ENCODE results near the gene PSME3. TPM values are rescaled to one million over a fixed set of nuclear protein-coding genes. Genes with fewer than 3 reads are reported as not detected.
A peak's percentile ranks its signal among the peaks of the same experiment; 100 is the strongest.
"Not testable (repeated sequence)": the region's sequence is repeated elsewhere in the genome, so short reads cannot be mapped to it uniquely, and the experiment has no call there.

The PSME3 gene
- total and polyA plus RNA-seq, 12 donors, result 26.0 to 103 (median 70.3) TPM

DNA sequence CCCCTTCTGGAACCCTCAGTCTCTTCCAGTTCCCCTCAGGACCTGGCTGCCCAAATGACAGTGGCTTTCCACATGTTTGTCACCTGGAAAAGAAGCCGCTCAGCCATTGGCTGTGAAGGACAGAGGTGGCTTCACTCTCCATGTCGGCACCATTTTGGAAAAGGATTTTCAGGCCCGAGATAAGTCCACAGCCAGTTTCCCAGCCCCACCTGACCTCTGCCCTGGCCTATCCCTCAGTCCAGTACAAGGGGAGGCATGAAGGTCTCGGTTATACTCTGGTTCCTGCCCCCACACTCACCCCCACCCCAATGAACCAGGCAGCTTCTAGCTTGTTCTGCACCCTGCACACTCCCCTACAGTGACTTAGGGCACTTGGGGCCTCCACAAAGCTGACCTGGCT is 33.0 kb downstream of the PSME3 start:
- WGBS, 2 donors, result 79 to 88% methylated on average over 4 of the region's 4 CpGs
- ATAC-seq, result no peak

DNA sequence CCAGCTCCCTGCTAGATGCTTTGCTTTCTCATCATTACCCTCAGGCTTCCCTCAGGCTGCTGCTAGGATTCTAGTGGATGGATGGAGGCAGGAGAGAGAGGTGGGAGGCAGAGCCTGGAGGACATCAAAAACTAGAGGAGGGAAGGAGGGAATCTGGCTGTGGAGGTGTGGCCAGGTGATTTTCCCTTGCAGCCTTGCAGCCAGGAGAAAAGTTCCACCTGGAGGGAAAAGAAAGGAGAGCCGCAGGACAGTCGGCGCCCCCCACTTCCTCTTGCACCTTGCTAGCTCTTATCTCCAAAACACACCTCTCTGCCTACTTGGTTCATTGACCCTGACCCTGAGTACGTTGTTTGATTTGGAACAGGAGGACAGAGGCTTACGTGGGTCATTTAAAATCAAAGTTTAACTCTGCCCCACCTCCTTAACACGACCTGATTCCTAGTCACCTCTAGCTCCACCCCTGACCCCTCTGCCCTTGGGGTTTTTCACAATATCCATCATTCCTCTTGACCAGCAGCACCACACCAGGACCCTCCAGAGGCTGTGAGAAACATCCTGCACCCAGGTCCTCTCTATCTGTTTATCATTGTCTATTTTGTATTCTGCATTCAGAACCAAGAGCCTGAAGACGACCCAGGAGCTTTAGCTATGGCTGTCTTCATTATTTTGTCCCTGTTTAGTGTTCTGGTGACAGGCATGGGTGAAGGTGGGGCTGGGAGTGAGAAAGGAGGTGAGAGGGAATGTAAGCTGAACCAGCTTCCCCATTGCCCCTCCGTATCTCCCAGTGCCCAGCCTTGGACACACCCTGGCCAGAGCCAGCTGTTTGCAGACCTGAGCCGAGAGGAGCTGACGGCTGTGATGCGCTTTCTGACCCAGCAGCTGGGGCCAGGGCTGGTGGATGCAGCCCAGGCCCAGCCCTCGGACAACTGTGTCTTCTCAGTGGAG is 33.7 kb downstream of the PSME3 start:
- 72 to 74% methylated on average over 12 of the region's 12 CpGs for WGBS, 2 donors
- intact Hi-C loops (cut with DNase I), result loop anchor here in 1 of 10 donors (10.0 kb wide), 1 partner anchor 48 kb away; no protein-coding TSS in a partner anchor
- no peaks in the 10 kb centered on the region for H3K27me3 ChIP-seq

More for the DNA sequence above, 33.0 kb downstream of the PSME3 start:
- peaks cover 0 to 7% (median 0%) of the 10 kb centered on the region in 9 donors for H3K36me3 ChIP-seq
- no peaks in the 10 kb centered on the region for H3K27me3 ChIP-seq
- H3K9me3 ChIP-seq, result peaks cover 0 to 14% (median 6%) of the 10 kb centered on the region in 11 donors
- intact Hi-C loops (cut with DNase I), result loop anchor here in 1 of 10 donors (10.0 kb wide), 1 partner anchor 49 kb away; no protein-coding TSS in a partner anchor
- TF ChIP-seq, protein P1, sequence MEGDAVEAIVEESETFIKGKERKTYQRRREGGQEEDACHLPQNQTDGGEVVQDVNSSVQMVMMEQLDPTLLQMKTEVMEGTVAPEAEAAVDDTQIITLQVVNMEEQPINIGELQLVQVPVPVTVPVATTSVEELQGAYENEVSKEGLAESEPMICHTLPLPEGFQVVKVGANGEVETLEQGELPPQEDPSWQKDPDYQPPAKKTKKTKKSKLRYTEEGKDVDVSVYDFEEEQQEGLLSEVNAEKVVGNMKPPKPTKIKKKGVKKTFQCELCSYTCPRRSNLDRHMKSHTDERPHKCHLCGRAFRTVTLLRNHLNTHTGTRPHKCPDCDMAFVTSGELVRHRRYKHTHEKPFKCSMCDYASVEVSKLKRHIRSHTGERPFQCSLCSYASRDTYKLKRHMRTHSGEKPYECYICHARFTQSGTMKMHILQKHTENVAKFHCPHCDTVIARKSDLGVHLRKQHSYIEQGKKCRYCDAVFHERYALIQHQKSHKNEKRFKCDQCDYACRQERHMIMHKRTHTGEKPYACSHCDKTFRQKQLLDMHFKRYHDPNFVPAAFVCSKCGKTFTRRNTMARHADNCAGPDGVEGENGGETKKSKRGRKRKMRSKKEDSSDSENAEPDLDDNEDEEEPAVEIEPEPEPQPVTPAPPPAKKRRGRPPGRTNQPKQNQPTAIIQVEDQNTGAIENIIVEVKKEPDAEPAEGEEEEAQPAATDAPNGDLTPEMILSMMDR (IDR thresholded peaks at IDR 0.05), result no peak
- H3K4me1 ChIP-seq, result peaks cover 0 to 7% (median 0%) of the 10 kb centered on the region in 9 donors
- no peak overlapping the region for H3K27ac ChIP-seq
- H3K4me3 ChIP-seq, result no peak overlapping the region
- DNase-seq, result no peak

DNA sequence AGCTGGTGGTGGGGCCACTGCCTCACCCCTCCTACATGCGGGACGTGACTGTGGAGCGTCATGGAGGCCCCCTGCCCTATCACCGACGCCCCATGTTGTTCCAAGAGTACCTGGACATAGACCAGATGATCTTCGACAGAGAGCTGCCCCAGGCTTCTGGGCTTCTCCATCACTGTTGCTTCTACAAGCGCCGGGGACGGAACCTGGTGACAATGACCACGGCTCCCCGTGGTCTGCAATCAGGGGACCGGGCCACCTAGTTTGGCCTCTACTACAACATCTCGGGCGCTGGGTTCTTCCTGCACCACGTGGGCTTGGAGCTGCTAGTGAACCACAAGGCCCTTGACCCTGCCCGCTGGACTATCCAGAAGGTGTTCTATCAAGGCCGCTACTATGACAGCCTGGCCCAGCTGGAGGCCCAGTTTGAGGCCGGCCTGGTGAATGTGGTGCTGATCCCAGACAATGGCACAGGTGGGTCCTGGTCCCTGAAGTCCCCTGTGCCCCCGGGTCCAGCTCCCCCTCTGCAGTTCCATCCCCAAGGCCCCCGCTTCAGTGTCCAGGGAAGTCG is 34.6 kb downstream of the PSME3 start:
- not testable (repeated sequence) for H3K4me3 ChIP-seq, H3K27ac ChIP-seq, H3K36me3 ChIP-seq, H3K27me3 ChIP-seq, H3K4me1 ChIP-seq, DNase-seq
- H3K9me3 ChIP-seq, result peaks cover 0 to 15% (median 6%) of the 10 kb centered on the region in 11 donors
- intact Hi-C loops (cut with DNase I), result loop anchor here in 1 of 10 donors (10.0 kb wide), 1 partner anchor 47 kb away; no protein-coding TSS in a partner anchor
- WGBS, 2 donors, result 91 to 92% methylated on average over 21 of the region's 21 CpGs
- peak in 2 of 8 donors; percentile 20 to 34 for ATAC-seq

More for the DNA sequence above, 33.7 kb downstream of the PSME3 start:
- Histone ChIP-seq H3K27ac (no peak overlapping the region), H3K9me3 (peaks cover 0 to 15% (median 6%) of the 10 kb centered on the region in 11 donors), H3K4me1 (peaks cover 0 to 7% (median 0%) of the 10 kb centered on the region in 9 donors), H3K36me3 (peaks cover 0 to 7% (median 0%) of the 10 kb centered on the region in 9 donors), H3K4me3 (no peak overlapping the region)
- no peak for DNase-seq
- peak in 1 of 8 donors; percentile 38 for ATAC-seq
- TF ChIP-seq, protein P1 (IDR thresholded peaks at IDR 0.05), result no peak

DNA sequence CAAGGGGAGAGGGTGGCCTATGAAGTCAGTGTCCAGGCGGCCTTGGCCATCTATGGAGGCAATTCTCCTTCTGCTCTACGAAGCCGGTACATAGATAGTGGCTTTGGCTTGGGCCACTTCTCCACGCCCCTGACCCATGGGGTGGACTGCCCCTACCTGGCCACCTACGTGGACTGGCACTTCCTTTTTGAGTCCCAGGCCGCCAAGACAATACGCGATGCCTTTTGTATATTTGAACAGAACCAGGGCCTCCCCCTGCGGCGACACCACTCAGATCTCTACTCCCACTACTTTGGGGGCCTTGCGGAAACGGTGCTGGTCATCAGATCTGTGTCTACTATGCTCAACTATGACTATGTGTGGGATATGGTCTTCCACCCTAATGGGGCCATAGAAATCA is 35.1 kb downstream of the PSME3 start:
- DNase-seq, result no peak
- Histone ChIP-seq H3K9me3 (peaks cover 0 to 15% (median 6%) of the 10 kb centered on the region in 11 donors), H3K4me3 (no peak overlapping the region), H3K27me3 (no peaks in the 10 kb centered on the region), H3K27ac (no peak overlapping the region), H3K36me3 (peaks cover 0 to 7% (median 0%) of the 10 kb centered on the region in 9 donors), H3K4me1 (peaks cover 0 to 7% (median 0%) of the 10 kb centered on the region in 9 donors)
- intact Hi-C loops (cut with DNase I), result loop anchor here in 1 of 10 donors (10.0 kb wide), 1 partner anchor 46 kb away; no protein-coding TSS in a partner anchor
- 95 to 97% methylated on average over 12 of the region's 12 CpGs for WGBS, 2 donors
- TF ChIP-seq, protein P1 (IDR thresholded peaks at IDR 0.05), result no peak
- no peak for ATAC-seq
